Gastrocnemius medialis (tissue), 4 donors: ENCODE measurements around the gene FARS2. TPM values are rescaled to one million over a fixed set of nuclear protein-coding genes. Genes with fewer than 3 reads are reported as not detected.

Experiments used
- ATAC-seq, 2 donors: fragments of 150-250 bp; one replicate each; pipeline ENCODE4 v1.9.1; 2016
- DNase-seq, 2 donors: peaks; one replicate each; pipeline ENCODE4 v3.0.0-alpha.2; 2019
- H3K27ac ChIP-seq, 4 donors: fragments of 200-600 bp; sonication (generic); 1 replicate in 1 of 4; 2 replicates in 3 of 4; pipeline ENCODE4 v1.5.1; 2016 to 2018; ENCODE audit warnings: mild to moderate bottlenecking in 2 of 4, moderate library complexity in 1 of 4
- H3K27me3 ChIP-seq, 3 donors: fragments of 200-600 bp; sonication (generic) in 2 of 3; 1 replicate in 1 of 3; 2 replicates in 2 of 3; pipeline versions ENCODE4 v1.5.1 to v1.6.0; 2016 to 2019; ENCODE audit warnings: mild to moderate bottlenecking in 1 of 3, moderate library complexity in 1 of 3
- H3K36me3 ChIP-seq, 2 donors: fragments of 200-600 bp; sonication (generic) in 1 of 2; one replicate each; pipeline ENCODE4 v1.5.1; 2017 to 2018
- H3K4me1 ChIP-seq, 2 donors: fragments of 200-600 bp; sonication (generic) in 1 of 2; one replicate each; pipeline ENCODE4 v1.5.1; 2016 to 2017; ENCODE audit warnings: mild to moderate bottlenecking in 2 of 2
- H3K4me3 ChIP-seq, 4 donors: fragments of 200-600 bp; sonication (generic) in 3 of 4; 1 replicate in 1 of 4; 2 replicates in 3 of 4; pipeline ENCODE4 v1.5.1; 2016 to 2019; ENCODE audit warnings: mild to moderate bottlenecking in 2 of 4
- H3K9me3 ChIP-seq, 3 donors: fragments of 200-600 bp; sonication (generic) in 2 of 3; 1 replicate in 1 of 3; 2 replicates in 2 of 3; pipeline ENCODE4 v1.5.1; 2016 to 2019
- CTCF ChIP-seq, 5 experiments: fragments of 450-650 bp in 3 of 5; fragments of 200-600 bp in 2 of 5; sonication (generic) in 2 of 5; IDR thresholded peaks in 4 of 5; conservative IDR thresholded peaks in 1 of 5; 1 replicate in 4 of 5; 2 replicates in 1 of 5; pipeline ENCODE4 v1.5.1; 2016 to 2019; ENCODE audit warnings: antibody characterized with exemption in 5 of 5, mild to moderate bottlenecking in 3 of 5, moderate library complexity in 3 of 5
- POLR2A ChIP-seq, 2 donors: fragments of 450-650 bp; IDR thresholded peaks; one replicate each; pipeline ENCODE4 v1.6.1; 2017; ENCODE audit warnings: antibody characterized with exemption in 2 of 2, mild to moderate bottlenecking in 2 of 2, moderate library complexity in 2 of 2
- in situ Hi-C, 4 donors: fragments of 200-750 bp; cut with MboI; loops; one replicate each; pipeline versions ENCODE4 v1.15.0 to v1.8.0; 2017; ENCODE audit warnings: low sequenced_read_pairs in 4 of 4
- intact Hi-C: fragments of 100-400 bp; cut with DNase I; formaldehyde crosslinking; loops from one replicate; pipeline ENCODE4 v1.15.1; 2023; ENCODE audit warnings: low total_unique reads
- total RNA-seq, 4 donors: library from RNA; depleted of rRNA; stranded (reverse); fragments of >200 nt; gene quantifications; one replicate each; pipeline versions ENCODE4 v1.1.0 to v1.2.3, GENCODE V29; 2016

FARS2 gene
- total RNA-seq, 4 donors from 2014 or later: 13.6 to 24.0 (median 15.8) TPM

GRCh38 chr6:5754904-5755303 lies 493.6 kb downstream of the FARS2 start:
- Histone ChIP-seq H3K9me3 (no peaks in the 10 kb centered on the region), H3K27me3 (no peaks in the 10 kb centered on the region), H3K4me1 (peaks cover 55 to 60% of the 10 kb centered on the region in 2 donors), H3K4me3 (no peak overlapping the region), H3K27ac (peak overlapping the region in 2 of 4 donors; percentile 80 to 94), H3K36me3 (no peaks in the 10 kb centered on the region)
- ATAC-seq (no peak), DNase-seq (no peak)
- in situ Hi-C loops: no loop called here
- intact Hi-C loops: loop anchor here (5.0 kb wide), 1 partner anchor 83 kb away; no protein-coding TSS in a partner anchor
- TF ChIP-seq POLR2A (IDR thresholded peaks at IDR 0.05) (no peak), CTCF (IDR thresholded peaks at IDR 0.05 in 4 of 5, conservative IDR thresholded peaks at IDR 0.05 in 1 of 5) (no peak)

GRCh38 chr6:5759571-5759970 lies 498.3 kb downstream of the FARS2 start:
- Histone ChIP-seq H3K9me3 (no peaks in the 10 kb centered on the region), H3K4me3 (no peak overlapping the region), H3K4me1 (peaks cover 41 to 59% of the 10 kb centered on the region in 2 donors), H3K27ac (no peak overlapping the region), H3K27me3 (no peaks in the 10 kb centered on the region), H3K36me3 (no peaks in the 10 kb centered on the region)
- DNase-seq: no peak
- no peak for TF ChIP-seq POLR2A (IDR thresholded peaks at IDR 0.05)
- TF ChIP-seq CTCF (IDR thresholded peaks at IDR 0.05 in 4 of 5, conservative IDR thresholded peaks at IDR 0.05 in 1 of 5): no peak
- no peak for ATAC-seq
- intact Hi-C loops (no loop called here), in situ Hi-C loops (no loop called here)

- ATAC-seq (peak; percentile 27 to 59), DNase-seq (peak; percentile 61 to 72)
- peak overlapping the region in 3 of 4 donors; percentile 48 to 96 (median 87) for H3K27ac ChIP-seq
- intact Hi-C loops (loop anchor here (5.0 kb wide), 2 partner anchors 304 to 554 kb away; no protein-coding TSS in a partner anchor), in situ Hi-C loops (no loop called here)
- no peaks in the 10 kb centered on the region for H3K27me3 ChIP-seq
- no peak overlapping the region for H3K4me3 ChIP-seq
- H3K4me1 ChIP-seq: peaks cover 31 to 57% of the 10 kb centered on the region in 2 donors
- no peak for TF ChIP-seq POLR2A (IDR thresholded peaks at IDR 0.05)
- TF ChIP-seq CTCF (IDR thresholded peaks at IDR 0.05 in 4 of 5, conservative IDR thresholded peaks at IDR 0.05 in 1 of 5): no peak
- H3K9me3 ChIP-seq: no peaks in the 10 kb centered on the region
- H3K36me3 ChIP-seq: no peaks in the 10 kb centered on the region
Measured at GRCh38 chr6:5761370-5761769, 500.1 kb downstream of the FARS2 start.

GRCh38 chr6:5762561-5762968 lies 501.3 kb downstream of the FARS2 start:
- Histone ChIP-seq H3K27ac (peak overlapping the region; percentile 83 to 96 (median 86)), H3K4me1 (peaks cover 19 to 47% of the 10 kb centered on the region in 2 donors), H3K4me3 (no peak overlapping the region), H3K27me3 (no peaks in the 10 kb centered on the region), H3K36me3 (no peaks in the 10 kb centered on the region), H3K9me3 (no peaks in the 10 kb centered on the region)
- TF ChIP-seq POLR2A (IDR thresholded peaks at IDR 0.05) (no peak), CTCF (IDR thresholded peaks at IDR 0.05 in 4 of 5, conservative IDR thresholded peaks at IDR 0.05 in 1 of 5) (no peak)
- ATAC-seq (no peak), DNase-seq (no peak)
- in situ Hi-C loops (no loop called here), intact Hi-C loops (loop anchor here (5.0 kb wide), 2 partner anchors 305 to 555 kb away; no protein-coding TSS in a partner anchor)

- TF ChIP-seq POLR2A (IDR thresholded peaks at IDR 0.05) (no peak), CTCF (IDR thresholded peaks at IDR 0.05 in 4 of 5, conservative IDR thresholded peaks at IDR 0.05 in 1 of 5) (no peak)
- intact Hi-C loops (loop anchor here (5.0 kb wide), 2 partner anchors 306 to 556 kb away; no protein-coding TSS in a partner anchor), in situ Hi-C loops (no loop called here)
- Histone ChIP-seq H3K27me3 (no peaks in the 10 kb centered on the region), H3K27ac (peak overlapping the region; percentile 83 to 96 (median 86)), H3K9me3 (no peaks in the 10 kb centered on the region), H3K4me3 (no peak overlapping the region), H3K4me1 (peaks cover 18 to 47% of the 10 kb centered on the region in 2 donors), H3K36me3 (no peaks in the 10 kb centered on the region)
- no peak for DNase-seq
- ATAC-seq: no peak
Measured at GRCh38 chr6:5763407-5763806, 502.1 kb downstream of the FARS2 start.
